HCT116 (cell line): ENCODE results near the gene YWHAH.

Experiments used
- SIN3A ChIP-seq: IDR thresholded peaks from 2 replicates; pipeline ENCODE4 v1.6.1; 2012; ENCODE audit warnings: low read depth
- TF ChIP-seq, protein P1 (sequence below), 3 experiments: fragments of 200-600 bp in 1 of 3; sonication (generic) in 1 of 3; IDR thresholded peaks in 2 of 3; conservative IDR thresholded peaks in 1 of 3; 2 replicates each; pipeline ENCODE4 v1.5.1; 2012 to 2017; ENCODE audit warnings: low read depth in 2 of 3, low read length in 2 of 3, antibody characterized with exemption in 1 of 3, borderline replicate concordance in 1 of 3, control low read depth in 1 of 3, mild to moderate bottlenecking in 1 of 3, mixed read lengths in 1 of 3, mixed run types in 1 of 3, moderate library complexity in 1 of 3; ENCODE audit not compliant: insufficient read depth in 1 of 3
- TF ChIP-seq, protein P2 (sequence below): IDR thresholded peaks from 2 replicates; pipeline ENCODE4 v1.6.1; 2012

DNA sequence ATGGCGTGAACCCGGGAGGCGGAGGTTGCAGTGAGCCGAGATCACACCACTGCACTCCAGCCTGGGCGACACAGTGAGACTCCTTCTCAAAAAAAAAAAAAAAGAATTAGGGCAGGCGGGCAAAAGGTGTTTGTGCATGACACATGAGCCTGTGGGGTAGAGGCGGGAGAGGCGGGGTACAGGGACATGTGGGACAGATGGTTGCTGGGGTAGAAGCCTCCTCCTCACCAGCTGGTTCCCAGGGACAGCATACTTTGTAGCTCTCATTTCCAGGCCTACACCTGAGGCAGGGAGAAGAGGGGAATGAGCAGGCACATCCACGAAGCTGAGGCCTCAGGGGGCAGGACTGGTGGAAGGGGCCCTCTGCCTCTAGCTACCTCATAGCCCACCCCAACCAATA is 23.7 kb downstream of the YWHAH start:
- TF ChIP-seq, protein P1, sequence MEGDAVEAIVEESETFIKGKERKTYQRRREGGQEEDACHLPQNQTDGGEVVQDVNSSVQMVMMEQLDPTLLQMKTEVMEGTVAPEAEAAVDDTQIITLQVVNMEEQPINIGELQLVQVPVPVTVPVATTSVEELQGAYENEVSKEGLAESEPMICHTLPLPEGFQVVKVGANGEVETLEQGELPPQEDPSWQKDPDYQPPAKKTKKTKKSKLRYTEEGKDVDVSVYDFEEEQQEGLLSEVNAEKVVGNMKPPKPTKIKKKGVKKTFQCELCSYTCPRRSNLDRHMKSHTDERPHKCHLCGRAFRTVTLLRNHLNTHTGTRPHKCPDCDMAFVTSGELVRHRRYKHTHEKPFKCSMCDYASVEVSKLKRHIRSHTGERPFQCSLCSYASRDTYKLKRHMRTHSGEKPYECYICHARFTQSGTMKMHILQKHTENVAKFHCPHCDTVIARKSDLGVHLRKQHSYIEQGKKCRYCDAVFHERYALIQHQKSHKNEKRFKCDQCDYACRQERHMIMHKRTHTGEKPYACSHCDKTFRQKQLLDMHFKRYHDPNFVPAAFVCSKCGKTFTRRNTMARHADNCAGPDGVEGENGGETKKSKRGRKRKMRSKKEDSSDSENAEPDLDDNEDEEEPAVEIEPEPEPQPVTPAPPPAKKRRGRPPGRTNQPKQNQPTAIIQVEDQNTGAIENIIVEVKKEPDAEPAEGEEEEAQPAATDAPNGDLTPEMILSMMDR (IDR thresholded peaks at IDR 0.05 in 2 of 3, conservative IDR thresholded peaks at IDR 0.05 in 1 of 3; ENCODE audit: borderline replicate concordance in 1 of 3, insufficient read depth in 1 of 3, low read depth in 2 of 3, low read length in 2 of 3): no peak
- TF ChIP-seq SIN3A: no peak
- TF ChIP-seq, protein P2, sequence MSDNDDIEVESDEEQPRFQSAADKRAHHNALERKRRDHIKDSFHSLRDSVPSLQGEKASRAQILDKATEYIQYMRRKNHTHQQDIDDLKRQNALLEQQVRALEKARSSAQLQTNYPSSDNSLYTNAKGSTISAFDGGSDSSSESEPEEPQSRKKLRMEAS: no peak
